Measurements from ENCODE around the gene SAMD11. TPM values are rescaled to one million over a fixed set of nuclear protein-coding genes. Genes with fewer than 3 reads are reported as not detected.

The SAMD11 gene
- total RNA-seq, 1 donor from 2014 or later = 19.5 TPM

DNA sequence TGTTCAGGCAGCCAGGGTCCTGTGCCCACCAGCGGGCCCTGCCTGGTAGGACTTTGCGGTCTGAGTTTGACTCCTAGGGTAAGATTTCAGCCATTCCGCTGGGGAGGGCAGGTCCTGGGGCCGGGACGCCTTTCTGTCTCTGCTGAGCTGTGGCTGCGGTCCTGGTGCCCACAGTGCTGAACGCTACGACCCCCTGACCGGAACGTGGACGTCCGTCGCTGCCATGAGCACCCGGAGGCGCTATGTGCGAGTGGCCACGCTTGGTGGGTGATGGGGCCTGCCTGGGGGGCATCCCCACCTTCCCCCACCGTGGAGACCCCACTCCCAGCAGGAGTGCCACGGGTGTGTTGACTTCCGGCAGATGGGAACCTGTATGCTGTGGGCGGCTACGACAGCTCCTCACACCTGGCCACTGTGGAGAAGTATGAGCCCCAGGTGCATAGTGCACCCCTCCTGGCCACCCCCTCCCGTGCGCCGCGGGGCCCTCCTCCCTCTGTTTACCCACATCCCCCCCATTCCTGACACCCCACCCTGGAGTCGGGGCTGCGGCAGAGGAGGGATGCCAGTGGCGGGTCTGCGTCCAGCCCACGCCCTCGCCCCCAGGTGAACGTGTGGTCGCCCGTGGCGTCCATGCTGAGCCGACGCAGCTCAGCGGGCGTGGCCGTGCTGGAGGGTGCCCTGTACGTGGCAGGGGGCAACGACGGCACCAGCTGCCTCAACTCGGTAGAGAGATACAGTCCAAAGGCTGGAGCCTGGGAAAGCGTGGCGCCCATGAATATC is 40.2 kb downstream of the SAMD11 start:
- Mint-ChIP-seq H3K27ac (ENCODE audit: unreplicated experiment) (no peak overlapping the region), H3K27me3 (ENCODE audit: unreplicated experiment) (no peaks in the 10 kb centered on the region), H3K4me1 (ENCODE audit: unreplicated experiment) (no peaks in the 10 kb centered on the region), H3K4me3 (ENCODE audit: unreplicated experiment) (no peak overlapping the region), H3K9me3 (ENCODE audit: unreplicated experiment) (no peaks in the 10 kb centered on the region), H3K36me3 (ENCODE audit: unreplicated experiment) (peaks cover 2% of the 10 kb centered on the region)
- TF ChIP-seq, protein P1, sequence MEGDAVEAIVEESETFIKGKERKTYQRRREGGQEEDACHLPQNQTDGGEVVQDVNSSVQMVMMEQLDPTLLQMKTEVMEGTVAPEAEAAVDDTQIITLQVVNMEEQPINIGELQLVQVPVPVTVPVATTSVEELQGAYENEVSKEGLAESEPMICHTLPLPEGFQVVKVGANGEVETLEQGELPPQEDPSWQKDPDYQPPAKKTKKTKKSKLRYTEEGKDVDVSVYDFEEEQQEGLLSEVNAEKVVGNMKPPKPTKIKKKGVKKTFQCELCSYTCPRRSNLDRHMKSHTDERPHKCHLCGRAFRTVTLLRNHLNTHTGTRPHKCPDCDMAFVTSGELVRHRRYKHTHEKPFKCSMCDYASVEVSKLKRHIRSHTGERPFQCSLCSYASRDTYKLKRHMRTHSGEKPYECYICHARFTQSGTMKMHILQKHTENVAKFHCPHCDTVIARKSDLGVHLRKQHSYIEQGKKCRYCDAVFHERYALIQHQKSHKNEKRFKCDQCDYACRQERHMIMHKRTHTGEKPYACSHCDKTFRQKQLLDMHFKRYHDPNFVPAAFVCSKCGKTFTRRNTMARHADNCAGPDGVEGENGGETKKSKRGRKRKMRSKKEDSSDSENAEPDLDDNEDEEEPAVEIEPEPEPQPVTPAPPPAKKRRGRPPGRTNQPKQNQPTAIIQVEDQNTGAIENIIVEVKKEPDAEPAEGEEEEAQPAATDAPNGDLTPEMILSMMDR (IDR thresholded peaks at IDR 0.05) = no peak
- DNase-seq (ENCODE audit: extremely low spot score, unreplicated experiment) = no peak

- peaks cover 2% of the 10 kb centered on the region for H3K36me3 Mint-ChIP-seq (ENCODE audit: unreplicated experiment)
- no peak overlapping the region for H3K4me3 Mint-ChIP-seq (ENCODE audit: unreplicated experiment)
- no peak overlapping the region for H3K27ac Mint-ChIP-seq (ENCODE audit: unreplicated experiment)
- H3K4me1 Mint-ChIP-seq (ENCODE audit: unreplicated experiment) = no peaks in the 10 kb centered on the region
- H3K27me3 Mint-ChIP-seq (ENCODE audit: unreplicated experiment) = no peaks in the 10 kb centered on the region
- TF ChIP-seq, protein P1 (IDR thresholded peaks at IDR 0.05) = no peak
- no peak for DNase-seq (ENCODE audit: extremely low spot score, unreplicated experiment)
- H3K9me3 Mint-ChIP-seq (ENCODE audit: unreplicated experiment) = no peaks in the 10 kb centered on the region
These were observed 41.2 kb downstream of the SAMD11 start for GRCh38 chr1:964691-965525.

GRCh38 chr1:965526-966134 is 41.9 kb downstream of the SAMD11 start:
- no peak for DNase-seq (ENCODE audit: extremely low spot score, unreplicated experiment)
- H3K4me3 Mint-ChIP-seq (ENCODE audit: unreplicated experiment) = no peak overlapping the region

DNA sequence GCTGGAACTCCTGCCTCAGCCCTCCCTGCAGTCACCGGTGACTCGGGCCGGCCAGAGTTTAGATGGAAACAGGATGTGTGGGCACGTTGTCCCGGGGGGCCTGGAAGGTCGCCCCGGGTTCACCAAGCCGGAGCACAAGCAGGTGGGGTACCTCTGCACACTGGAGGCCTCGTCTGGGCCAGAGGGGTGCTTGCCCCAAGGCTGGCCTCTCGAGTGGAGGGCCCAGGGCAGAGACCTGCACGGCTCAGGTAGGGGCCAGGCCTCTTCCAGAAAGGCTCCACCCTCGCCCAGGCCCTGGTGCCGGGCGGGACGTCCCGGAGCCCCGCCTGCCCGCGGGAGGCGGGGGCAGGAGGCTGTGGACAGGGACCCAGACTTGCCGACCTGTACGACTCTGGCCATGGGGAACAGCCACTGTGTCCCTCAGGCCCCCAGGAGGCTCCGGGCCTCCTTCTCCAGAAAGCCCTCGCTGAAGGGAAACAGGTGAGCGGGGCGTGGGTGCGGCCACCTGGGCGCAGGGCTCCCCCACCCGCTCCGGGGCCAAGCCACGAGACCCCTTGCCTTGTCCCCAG is 42.5 kb downstream of the SAMD11 start, which contains the start of gene PLEKHN1:
PLEKHN1 (plus strand) TSS at position 348 of the 569 bp plus-strand sequence; CDS start at position 398, 50 bp downstream.
- Mint-ChIP-seq H3K27ac (ENCODE audit: unreplicated experiment) (no peak within 1 kb of the TSS), H3K4me1 (ENCODE audit: unreplicated experiment) (no peaks in the 10 kb centered on the region), H3K36me3 (ENCODE audit: unreplicated experiment) (peaks cover 2% of the 10 kb centered on the region), H3K9me3 (ENCODE audit: unreplicated experiment) (no peaks in the 10 kb centered on the region), H3K27me3 (ENCODE audit: unreplicated experiment) (no peaks in the 10 kb centered on the region), H3K4me3 (ENCODE audit: unreplicated experiment) (peak within 1 kb of the TSS; percentile 75)
- no peak for DNase-seq (ENCODE audit: extremely low spot score, unreplicated experiment)
- TF ChIP-seq, protein P1 (IDR thresholded peaks at IDR 0.05) = no peak

More at GRCh38 chr1:965526-966134, 41.9 kb downstream of the SAMD11 start:
- TF ChIP-seq, protein P1 (IDR thresholded peaks at IDR 0.05) = no peak
- Mint-ChIP-seq H3K4me1 (ENCODE audit: unreplicated experiment) (no peaks in the 10 kb centered on the region), H3K27ac (ENCODE audit: unreplicated experiment) (no peak overlapping the region), H3K9me3 (ENCODE audit: unreplicated experiment) (no peaks in the 10 kb centered on the region), H3K36me3 (ENCODE audit: unreplicated experiment) (peaks cover 2% of the 10 kb centered on the region), H3K27me3 (ENCODE audit: unreplicated experiment) (no peaks in the 10 kb centered on the region)

All from osteocyte (in vitro differentiated cells).